Adrenal gland (tissue), 5 donors: ENCODE data around the gene PRDM12.

Experiments used
- POLR2A ChIP-seq, 2 donors: fragments of 450-650 bp; IDR thresholded peaks; one replicate each; pipeline ENCODE4 v1.6.1; 2017; ENCODE audit warnings: antibody characterized with exemption in 2 of 2, mild to moderate bottlenecking in 2 of 2, moderate library complexity in 1 of 2
- TF ChIP-seq, protein P1 (sequence below), 6 experiments: fragments of 450-650 bp in 4 of 6; fragments of 200-600 bp in 2 of 6; sonication (generic) in 1 of 6; IDR thresholded peaks; 1 replicate in 5 of 6; 2 replicates in 1 of 6; pipeline versions ENCODE4 v1.5.1 to v1.8.0; 2016 to 2021; ENCODE audit warnings: antibody characterized with exemption in 6 of 6, mild to moderate bottlenecking in 2 of 6, moderate library complexity in 1 of 6
- donor health status: DM: no; HTN: no; CAD: no.

DNA sequence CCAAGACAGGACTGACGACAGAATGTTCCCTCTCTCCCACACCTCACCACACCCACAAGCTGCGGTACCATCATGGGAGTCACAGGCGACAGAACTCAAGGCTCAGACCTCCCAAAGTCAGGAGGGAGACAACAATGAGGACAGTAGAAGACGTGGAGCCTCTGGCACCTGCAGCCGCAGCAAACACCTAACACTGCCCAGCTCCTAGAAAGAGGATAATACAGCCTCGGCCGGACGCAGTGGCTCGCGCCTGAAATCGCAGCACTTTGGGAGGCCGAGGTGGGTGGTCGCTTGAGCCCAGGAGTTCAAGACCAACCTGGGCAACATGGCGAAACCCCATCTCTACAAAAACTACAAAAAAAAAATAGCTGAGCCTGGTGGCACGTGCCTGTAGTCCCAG lies 13.2 kb upstream of the PRDM12 start:
- TF ChIP-seq POLR2A (IDR thresholded peaks at IDR 0.05), result no peak
- TF ChIP-seq, protein P1, sequence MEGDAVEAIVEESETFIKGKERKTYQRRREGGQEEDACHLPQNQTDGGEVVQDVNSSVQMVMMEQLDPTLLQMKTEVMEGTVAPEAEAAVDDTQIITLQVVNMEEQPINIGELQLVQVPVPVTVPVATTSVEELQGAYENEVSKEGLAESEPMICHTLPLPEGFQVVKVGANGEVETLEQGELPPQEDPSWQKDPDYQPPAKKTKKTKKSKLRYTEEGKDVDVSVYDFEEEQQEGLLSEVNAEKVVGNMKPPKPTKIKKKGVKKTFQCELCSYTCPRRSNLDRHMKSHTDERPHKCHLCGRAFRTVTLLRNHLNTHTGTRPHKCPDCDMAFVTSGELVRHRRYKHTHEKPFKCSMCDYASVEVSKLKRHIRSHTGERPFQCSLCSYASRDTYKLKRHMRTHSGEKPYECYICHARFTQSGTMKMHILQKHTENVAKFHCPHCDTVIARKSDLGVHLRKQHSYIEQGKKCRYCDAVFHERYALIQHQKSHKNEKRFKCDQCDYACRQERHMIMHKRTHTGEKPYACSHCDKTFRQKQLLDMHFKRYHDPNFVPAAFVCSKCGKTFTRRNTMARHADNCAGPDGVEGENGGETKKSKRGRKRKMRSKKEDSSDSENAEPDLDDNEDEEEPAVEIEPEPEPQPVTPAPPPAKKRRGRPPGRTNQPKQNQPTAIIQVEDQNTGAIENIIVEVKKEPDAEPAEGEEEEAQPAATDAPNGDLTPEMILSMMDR (IDR thresholded peaks at IDR 0.05), result no peak
